Chondrocyte (in vitro differentiated cells): ENCODE results near the gene ZNF518B. TPM values are rescaled to one million over a fixed set of nuclear protein-coding genes. Genes with fewer than 3 reads are reported as not detected.

Experiments
- DNase-seq: peaks from one replicate; pipeline ENCODE4 v3.0.0; 2021; ENCODE audit warnings: mixed read lengths, low spot score
- H3K27ac Mint-ChIP-seq: one replicate; pipeline ENCODE4 v1.8.0; 2021; ENCODE audit warnings: mild to moderate bottlenecking, moderate library complexity, mixed read lengths; ENCODE audit not compliant: unreplicated experiment
- H3K27me3 Mint-ChIP-seq: 2 replicates; pipeline ENCODE4 v1.8.0; 2021; ENCODE audit warnings: low read depth, mixed read lengths
- H3K36me3 Mint-ChIP-seq: 2 replicates; pipeline ENCODE4 v1.8.0; 2021; ENCODE audit warnings: low read depth, mixed read lengths
- H3K4me1 Mint-ChIP-seq: 2 replicates; pipeline ENCODE4 v1.8.0; 2021; ENCODE audit warnings: low read depth, mild to moderate bottlenecking, mixed read lengths
- H3K4me3 Mint-ChIP-seq: one replicate; pipeline ENCODE4 v1.8.0; 2021; ENCODE audit warnings: mild to moderate bottlenecking, moderate library complexity, mixed read lengths; ENCODE audit not compliant: unreplicated experiment
- H3K9me3 Mint-ChIP-seq: 2 replicates; pipeline ENCODE4 v1.8.0; 2021; ENCODE audit warnings: low read depth, mixed read lengths
- total RNA-seq: library from RNA; stranded (reverse); gene quantifications from 3 replicates; pipeline ENCODE4 v1.2.1, GENCODE V29; 2021
- TF ChIP-seq, protein P1 (sequence below): fragments of 200-600 bp; sonication (generic); IDR thresholded peaks from 2 replicates; pipeline ENCODE4 v1.5.0; 2021; ENCODE audit warnings: antibody characterized with exemption, mild to moderate bottlenecking, moderate library complexity

Gene ZNF518B
- total RNA-seq, 1 donor from 2014 or later = 35.1 TPM

DNA sequence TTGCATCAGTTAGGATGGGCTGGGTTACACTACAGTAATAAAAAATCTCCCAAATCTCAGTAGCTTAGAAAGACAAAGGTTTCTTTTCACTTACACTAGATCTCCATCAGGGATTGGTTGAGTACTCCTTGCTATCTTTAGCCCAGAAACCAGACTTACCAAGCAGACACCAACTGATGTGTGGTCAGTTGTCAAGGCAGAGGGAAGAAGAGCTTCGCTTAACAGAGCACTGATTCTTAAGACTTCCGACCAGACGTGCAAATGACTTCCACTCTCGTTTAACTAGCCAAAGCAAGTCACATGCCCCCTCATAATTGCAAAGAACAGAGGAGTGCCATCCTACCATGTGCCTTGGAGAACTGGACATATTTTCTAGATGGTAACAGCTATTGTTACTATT, 5.7 kb upstream of the ZNF518B start:
- Mint-ChIP-seq H3K27me3 (no peaks in the 10 kb centered on the region), H3K4me1 (peaks cover 13% of the 10 kb centered on the region), H3K36me3 (no peaks in the 10 kb centered on the region), H3K27ac (no peak overlapping the region), H3K4me3 (no peak overlapping the region), H3K9me3 (peaks cover 7% of the 10 kb centered on the region)
- DNase-seq = no peak
- TF ChIP-seq, protein P1, sequence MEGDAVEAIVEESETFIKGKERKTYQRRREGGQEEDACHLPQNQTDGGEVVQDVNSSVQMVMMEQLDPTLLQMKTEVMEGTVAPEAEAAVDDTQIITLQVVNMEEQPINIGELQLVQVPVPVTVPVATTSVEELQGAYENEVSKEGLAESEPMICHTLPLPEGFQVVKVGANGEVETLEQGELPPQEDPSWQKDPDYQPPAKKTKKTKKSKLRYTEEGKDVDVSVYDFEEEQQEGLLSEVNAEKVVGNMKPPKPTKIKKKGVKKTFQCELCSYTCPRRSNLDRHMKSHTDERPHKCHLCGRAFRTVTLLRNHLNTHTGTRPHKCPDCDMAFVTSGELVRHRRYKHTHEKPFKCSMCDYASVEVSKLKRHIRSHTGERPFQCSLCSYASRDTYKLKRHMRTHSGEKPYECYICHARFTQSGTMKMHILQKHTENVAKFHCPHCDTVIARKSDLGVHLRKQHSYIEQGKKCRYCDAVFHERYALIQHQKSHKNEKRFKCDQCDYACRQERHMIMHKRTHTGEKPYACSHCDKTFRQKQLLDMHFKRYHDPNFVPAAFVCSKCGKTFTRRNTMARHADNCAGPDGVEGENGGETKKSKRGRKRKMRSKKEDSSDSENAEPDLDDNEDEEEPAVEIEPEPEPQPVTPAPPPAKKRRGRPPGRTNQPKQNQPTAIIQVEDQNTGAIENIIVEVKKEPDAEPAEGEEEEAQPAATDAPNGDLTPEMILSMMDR = no peak

DNA sequence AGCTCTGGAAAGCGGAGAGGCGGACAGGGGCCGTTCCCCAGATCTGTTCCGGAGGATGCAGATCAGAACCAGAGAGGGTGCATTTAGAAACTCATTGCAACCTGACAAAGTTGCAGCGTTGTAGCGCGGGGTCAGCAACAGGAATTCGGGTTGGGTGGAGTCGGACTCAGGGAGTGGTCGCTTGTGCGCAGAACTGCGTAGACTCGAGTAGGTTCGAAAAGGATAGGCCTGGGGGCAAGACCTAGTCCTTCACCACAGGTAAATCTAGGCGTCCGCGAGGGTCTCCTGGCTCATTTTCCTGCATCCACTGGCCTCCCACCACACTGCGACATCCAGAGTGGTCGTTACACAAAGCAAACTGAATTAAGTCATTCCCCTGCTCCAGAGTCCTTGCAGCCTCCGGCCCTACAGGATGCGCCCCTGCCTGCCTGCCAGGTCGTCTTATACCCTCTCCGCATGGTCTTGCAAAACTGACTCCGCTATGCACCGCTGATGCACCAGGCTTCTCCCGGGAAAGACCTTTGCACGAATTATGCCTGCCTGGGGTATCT, 4.7 kb upstream of the ZNF518B start:
- peak overlapping the region; percentile 71 for H3K4me3 Mint-ChIP-seq
- peaks cover 13% of the 10 kb centered on the region for H3K4me1 Mint-ChIP-seq
- TF ChIP-seq, protein P1 = no peak
- no peaks in the 10 kb centered on the region for H3K36me3 Mint-ChIP-seq
- no peak for DNase-seq
- H3K27me3 Mint-ChIP-seq = no peaks in the 10 kb centered on the region
- peaks cover 7% of the 10 kb centered on the region for H3K9me3 Mint-ChIP-seq
- no peak overlapping the region for H3K27ac Mint-ChIP-seq

DNA sequence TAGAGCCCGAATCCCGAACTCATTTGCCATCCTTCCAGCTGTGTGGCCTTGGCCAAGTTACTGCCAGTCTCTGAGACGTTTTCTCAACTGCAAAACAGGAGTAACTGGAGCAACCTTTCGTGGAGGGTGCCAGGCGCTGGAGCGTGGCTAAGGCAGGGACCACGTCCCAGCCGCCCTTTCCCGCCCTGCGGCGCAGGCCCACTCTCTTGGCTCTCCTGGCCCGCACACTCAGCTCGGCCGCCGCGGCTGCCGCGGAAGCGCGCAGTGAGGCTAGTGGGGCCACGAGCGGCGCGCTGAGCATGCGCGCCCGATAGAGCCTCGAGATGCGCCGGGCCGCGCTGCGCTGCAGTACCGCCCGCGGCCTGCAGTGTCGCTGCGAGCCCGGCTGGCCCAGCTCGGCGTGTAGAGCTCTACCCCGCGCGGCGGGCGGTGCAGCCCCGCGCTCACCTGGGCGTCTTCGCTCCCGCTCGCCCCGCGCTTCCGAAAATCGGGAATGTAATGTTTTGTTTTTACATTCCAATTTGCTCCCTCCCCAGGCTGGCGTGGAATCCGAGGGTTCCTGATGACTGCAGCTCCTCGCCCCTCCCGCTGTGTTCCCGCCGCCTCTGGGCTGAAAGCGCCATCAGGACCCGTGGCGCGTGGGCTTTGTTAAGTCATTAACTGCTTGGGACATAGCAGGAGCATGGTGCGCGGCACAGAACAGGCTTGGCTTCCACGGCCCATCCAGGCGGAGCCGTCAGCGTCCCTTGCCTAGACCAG, 4.0 kb upstream of the ZNF518B start:
- Mint-ChIP-seq H3K27ac (peak overlapping the region; percentile 65), H3K36me3 (peaks cover 1% of the 10 kb centered on the region), H3K27me3 (no peaks in the 10 kb centered on the region), H3K4me3 (peak overlapping the region; percentile 71), H3K4me1 (peaks cover 9% of the 10 kb centered on the region), H3K9me3 (peaks cover 8% of the 10 kb centered on the region)
- TF ChIP-seq, protein P1 = peak; percentile 94
- DNase-seq = no peak

DNA sequence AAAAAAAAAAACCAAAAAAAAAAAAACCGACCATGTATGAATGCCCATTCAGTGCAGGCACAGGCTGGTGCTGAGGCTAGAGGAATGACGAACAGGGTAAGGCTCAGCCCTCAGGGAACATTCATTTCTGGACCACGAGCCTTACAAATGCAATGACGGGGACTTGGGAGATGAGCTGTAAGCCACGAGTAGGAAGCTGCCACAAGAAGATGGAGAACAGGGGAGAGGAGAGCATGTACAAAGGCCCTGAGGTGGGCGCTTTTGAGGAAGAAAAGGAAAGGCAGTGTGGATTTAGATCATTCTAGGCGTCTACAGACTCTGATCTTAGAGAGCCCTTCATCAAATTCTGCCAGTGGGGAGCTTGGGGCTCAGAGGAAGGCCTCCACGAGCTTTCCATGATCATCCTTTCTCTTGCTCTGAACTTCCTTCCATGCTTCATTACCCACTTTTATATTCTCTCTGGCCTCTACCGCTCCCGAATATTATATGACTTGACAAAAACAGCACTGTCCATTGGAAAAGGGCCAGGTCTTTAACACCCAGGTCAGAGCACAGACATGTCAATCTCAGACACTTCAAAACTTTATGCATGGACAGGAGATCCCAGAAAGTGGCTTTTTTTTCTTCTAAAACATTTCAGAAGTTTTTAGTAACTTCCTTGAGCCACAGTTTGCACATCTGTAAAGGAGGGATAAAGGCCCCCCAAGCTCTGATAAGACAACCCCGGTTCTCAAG, 3.3 kb upstream of the ZNF518B start:
- H3K4me3 Mint-ChIP-seq = no peak overlapping the region
- no peak overlapping the region for H3K27ac Mint-ChIP-seq
- TF ChIP-seq, protein P1 = no peak
- no peaks in the 10 kb centered on the region for H3K27me3 Mint-ChIP-seq
- H3K4me1 Mint-ChIP-seq = peaks cover 14% of the 10 kb centered on the region
- peaks cover 2% of the 10 kb centered on the region for H3K36me3 Mint-ChIP-seq
- no peak for DNase-seq
- peaks cover 10% of the 10 kb centered on the region for H3K9me3 Mint-ChIP-seq

DNA sequence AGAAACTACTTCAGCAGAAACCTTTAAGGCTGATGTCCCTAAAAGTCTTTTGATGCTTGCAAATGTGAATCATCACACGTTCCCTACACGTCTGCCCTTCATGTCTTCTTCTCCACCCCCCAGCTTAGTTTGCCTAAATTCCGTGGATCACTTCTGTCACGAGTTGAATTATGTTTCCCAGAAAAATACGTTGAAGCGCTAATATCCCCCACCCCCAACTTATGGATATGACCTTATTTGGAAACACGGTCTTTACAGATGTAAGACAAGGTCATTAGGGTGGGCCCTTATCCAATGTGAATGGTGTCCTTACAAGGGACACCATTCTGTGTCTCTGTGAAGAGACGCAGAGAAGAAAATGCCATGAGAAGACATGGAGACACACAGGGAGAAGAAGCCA, 2.1 kb upstream of the ZNF518B start:
- Mint-ChIP-seq H3K27me3 (no peaks in the 10 kb centered on the region), H3K4me3 (no peak overlapping the region)
- no peak for DNase-seq

More for the DNA sequence above, 2.1 kb upstream of the ZNF518B start:
- TF ChIP-seq, protein P1 = no peak
- H3K9me3 Mint-ChIP-seq = peaks cover 8% of the 10 kb centered on the region
- H3K27ac Mint-ChIP-seq = no peak overlapping the region
- H3K36me3 Mint-ChIP-seq = peaks cover 7% of the 10 kb centered on the region
- peaks cover 18% of the 10 kb centered on the region for H3K4me1 Mint-ChIP-seq
